ENCODE measurements around the gene NFATC3.
A peak's percentile ranks its signal among the peaks of the same experiment; 100 is the strongest.

NFATC3 gene

DNA sequence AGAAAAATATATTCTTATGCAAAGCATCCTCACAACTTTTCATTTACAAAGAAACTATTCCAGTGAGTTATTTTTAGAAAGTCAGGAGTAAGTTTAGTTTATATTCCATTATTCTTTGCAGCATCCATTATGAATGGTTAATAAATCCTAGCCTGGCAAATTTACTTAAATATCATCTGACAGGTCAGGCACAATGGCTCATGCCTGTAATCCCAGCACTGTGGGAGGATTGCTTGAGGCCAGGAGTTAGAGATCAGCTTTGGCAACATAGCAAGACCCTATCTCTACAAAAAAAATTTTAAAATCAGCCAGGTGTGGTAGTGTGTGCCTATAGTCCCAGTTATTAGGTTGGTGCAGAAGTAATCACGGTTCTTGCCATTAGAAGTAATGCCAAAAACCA is 137.9 kb downstream of the NFATC3 start:
- TF ChIP-seq, protein P1, sequence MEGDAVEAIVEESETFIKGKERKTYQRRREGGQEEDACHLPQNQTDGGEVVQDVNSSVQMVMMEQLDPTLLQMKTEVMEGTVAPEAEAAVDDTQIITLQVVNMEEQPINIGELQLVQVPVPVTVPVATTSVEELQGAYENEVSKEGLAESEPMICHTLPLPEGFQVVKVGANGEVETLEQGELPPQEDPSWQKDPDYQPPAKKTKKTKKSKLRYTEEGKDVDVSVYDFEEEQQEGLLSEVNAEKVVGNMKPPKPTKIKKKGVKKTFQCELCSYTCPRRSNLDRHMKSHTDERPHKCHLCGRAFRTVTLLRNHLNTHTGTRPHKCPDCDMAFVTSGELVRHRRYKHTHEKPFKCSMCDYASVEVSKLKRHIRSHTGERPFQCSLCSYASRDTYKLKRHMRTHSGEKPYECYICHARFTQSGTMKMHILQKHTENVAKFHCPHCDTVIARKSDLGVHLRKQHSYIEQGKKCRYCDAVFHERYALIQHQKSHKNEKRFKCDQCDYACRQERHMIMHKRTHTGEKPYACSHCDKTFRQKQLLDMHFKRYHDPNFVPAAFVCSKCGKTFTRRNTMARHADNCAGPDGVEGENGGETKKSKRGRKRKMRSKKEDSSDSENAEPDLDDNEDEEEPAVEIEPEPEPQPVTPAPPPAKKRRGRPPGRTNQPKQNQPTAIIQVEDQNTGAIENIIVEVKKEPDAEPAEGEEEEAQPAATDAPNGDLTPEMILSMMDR (IDR thresholded peaks at IDR 0.05; ENCODE audit: extremely low read depth, insufficient read depth, missing control alignments) = no peak
- DNase-seq (ENCODE audit: low spot score) = no peak
- in situ Hi-C loops (cut with MboI; ENCODE audit: low pct_unique_long_range_greater_than_20kb, low sequenced_read_pairs, unreplicated experiment) = no loop called here

DNA sequence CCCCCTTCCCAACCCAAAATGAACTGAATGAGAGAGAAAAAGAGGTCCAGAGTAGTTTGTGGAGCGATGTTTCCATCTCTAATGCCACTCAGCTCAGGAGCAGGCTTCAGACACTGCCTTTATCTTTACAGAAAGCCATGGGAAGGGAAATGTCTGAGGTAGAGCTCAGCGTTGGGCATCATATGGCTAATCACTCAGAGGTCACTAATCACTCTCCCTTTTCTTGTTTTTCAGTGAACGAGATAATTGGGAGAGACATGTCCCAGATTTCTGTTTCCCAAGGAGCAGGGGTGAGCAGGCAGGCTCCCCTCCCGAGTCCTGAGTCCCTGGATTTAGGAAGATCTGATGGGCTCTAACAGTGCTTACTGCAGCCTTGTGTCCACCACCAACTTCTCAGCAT is 140.9 kb downstream of the NFATC3 start:
- TF ChIP-seq, protein P1 (IDR thresholded peaks at IDR 0.05; ENCODE audit: extremely low read depth, insufficient read depth, missing control alignments) = no peak
- no peak for DNase-seq (ENCODE audit: low spot score)
- in situ Hi-C loops (cut with MboI; ENCODE audit: low pct_unique_long_range_greater_than_20kb, low sequenced_read_pairs, unreplicated experiment) = no loop called here

DNA sequence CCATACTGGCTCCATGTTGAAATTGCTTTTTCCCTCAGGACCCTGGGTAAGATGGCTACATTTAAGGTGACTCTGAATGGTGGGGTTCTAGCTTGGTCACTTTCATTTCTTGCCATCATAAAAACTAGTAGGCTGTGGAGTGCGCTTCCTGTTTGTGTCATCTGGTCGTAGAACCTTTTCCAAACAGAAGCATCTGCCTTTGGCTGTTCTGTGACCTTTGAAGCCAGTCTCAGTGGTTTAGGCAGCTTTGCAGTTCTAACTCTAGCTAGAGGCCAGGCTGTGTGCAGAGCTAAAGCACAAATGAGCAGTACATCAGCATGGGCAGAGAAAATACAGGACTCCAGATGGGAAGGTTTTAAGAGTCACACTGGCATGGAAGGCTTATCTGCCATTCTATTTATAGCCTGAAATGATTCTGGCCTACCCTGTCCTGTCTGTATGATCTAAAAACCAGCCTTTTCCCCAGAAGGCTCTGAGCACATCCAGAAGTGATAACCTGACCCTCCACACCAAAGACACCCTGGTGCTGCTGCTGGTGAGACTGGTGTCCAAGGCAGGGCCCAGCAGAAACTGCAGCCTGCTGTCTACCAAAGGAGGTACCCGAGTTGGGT is 142.1 kb downstream of the NFATC3 start:
- TF ChIP-seq, protein P1 (IDR thresholded peaks at IDR 0.05; ENCODE audit: extremely low read depth, insufficient read depth, missing control alignments) = no peak
- in situ Hi-C loops (cut with MboI; ENCODE audit: low pct_unique_long_range_greater_than_20kb, low sequenced_read_pairs, unreplicated experiment) = no loop called here
- DNase-seq (ENCODE audit: low spot score) = peak; percentile 15

DNA sequence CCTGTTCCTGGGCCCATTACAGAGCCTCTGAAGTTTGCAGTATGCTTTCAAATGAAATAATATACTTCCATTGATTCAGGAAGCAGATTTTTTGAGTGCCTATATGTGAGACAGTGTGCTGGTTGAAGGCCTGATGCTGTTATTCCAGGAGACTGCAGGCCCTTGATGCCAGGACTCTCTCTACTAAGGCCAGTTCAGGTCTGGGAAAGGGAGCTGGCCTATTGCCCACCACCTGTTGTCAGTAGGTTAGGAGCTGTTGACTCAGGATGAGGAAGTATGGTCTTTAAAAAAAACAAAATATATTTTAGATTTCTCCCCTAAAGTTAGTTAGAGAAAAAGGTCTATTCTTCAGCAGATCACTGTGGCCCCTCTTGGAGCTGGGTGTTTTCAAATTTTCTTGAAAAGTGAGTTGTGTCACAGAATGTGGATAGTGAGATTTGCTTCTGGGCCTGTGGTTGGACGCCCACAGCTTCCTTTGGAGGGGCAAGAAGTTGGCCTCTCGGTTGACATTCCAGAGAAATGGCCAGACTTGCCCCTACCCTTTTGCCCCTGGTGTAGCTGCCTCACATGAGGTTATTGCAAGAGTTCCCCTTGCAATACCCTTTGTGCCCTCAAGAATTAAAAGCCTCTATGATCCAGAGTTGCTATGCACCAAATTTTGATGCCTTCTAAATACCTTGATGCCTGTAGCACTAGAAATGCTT is 142.8 kb downstream of the NFATC3 start:
- DNase-seq (ENCODE audit: low spot score) = no peak
- in situ Hi-C loops (cut with MboI; ENCODE audit: low pct_unique_long_range_greater_than_20kb, low sequenced_read_pairs, unreplicated experiment) = no loop called here

DNA sequence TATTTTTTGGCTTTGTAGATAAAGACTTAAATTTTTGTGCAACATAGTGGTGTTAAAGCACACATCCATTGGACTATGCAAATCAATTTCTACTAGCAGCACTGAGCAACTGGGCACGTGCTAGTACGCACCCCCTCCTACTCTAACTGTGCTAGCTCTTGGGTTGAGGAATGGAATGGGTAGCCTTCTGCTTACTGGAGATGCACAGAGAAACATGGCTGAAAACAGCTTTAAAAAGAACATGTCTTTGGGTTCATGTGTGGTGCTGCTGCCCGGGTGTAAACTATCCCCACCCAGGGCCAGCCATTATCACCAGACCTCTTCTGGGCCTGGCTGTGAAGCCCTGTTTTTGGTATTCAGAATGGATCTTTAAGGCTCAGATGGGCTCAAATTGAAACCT is 143.5 kb downstream of the NFATC3 start:
- in situ Hi-C loops (cut with MboI; ENCODE audit: low pct_unique_long_range_greater_than_20kb, low sequenced_read_pairs, unreplicated experiment) = no loop called here
- TF ChIP-seq, protein P1 (IDR thresholded peaks at IDR 0.05; ENCODE audit: extremely low read depth, insufficient read depth, missing control alignments) = no peak
- no peak for DNase-seq (ENCODE audit: low spot score)

More for the DNA sequence above, 142.8 kb downstream of the NFATC3 start:
- TF ChIP-seq, protein P1 (IDR thresholded peaks at IDR 0.05; ENCODE audit: extremely low read depth, insufficient read depth, missing control alignments) = no peak

DNA sequence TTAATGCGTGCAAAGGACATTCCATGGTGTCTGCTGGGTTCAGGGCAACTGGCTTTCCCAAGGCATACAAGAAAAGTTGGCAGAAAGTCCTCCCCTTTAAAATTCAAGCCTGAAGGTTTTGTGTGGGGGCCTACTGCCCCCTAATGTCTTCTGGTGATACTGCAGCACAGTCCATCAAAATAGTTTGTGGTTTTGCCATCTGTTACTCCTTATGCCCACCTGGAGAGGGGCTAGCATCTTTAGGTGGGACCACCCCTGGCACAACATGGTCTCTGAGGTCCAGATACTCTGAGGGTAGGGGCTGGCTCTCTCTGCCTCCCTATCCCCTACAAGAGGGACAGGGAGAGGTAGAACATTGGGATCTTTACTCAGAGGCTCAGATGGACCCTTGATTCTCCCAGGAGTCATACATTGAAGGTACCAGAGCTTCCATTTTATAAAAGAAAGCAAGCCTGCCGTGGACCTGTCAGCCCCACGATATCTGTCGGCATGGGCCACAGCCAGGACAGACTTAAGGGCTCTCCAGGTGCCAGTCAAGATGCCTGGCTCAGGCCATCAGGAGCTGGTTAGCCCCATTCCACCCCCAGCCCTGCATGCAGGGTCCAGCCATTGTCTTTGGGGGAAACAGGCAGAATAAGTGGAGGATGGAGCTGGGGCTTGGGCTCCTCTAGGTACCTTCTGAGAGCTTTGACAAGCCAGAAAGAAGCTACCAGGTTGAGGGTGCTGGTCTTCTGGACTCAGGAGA is 144.4 kb downstream of the NFATC3 start:
- in situ Hi-C loops (cut with MboI; ENCODE audit: low pct_unique_long_range_greater_than_20kb, low sequenced_read_pairs, unreplicated experiment) = no loop called here
- TF ChIP-seq, protein P1 (IDR thresholded peaks at IDR 0.05; ENCODE audit: extremely low read depth, insufficient read depth, missing control alignments) = peak; percentile 83
- peak; percentile 59 for DNase-seq (ENCODE audit: low spot score)
